HG03520 (cell line): ENCODE data around the gene TGM1.

Experiments used
- ATAC-seq: cut with Tn5 transposase; IDR thresholded peaks from one replicate; pipeline ENCODE4 v1.9.1; 2021; ENCODE audit warnings: mild to moderate bottlenecking, moderate library complexity; ENCODE audit not compliant: unreplicated experiment

The TGM1 gene

GRCh38 chr14:24292118-24292807 lies 29.3 kb upstream of the TGM1 start:
- ATAC-seq, result no peak

- no peak for ATAC-seq
Measured at GRCh38 chr14:24291446-24292117, 28.6 kb upstream of the TGM1 start.

DNA sequence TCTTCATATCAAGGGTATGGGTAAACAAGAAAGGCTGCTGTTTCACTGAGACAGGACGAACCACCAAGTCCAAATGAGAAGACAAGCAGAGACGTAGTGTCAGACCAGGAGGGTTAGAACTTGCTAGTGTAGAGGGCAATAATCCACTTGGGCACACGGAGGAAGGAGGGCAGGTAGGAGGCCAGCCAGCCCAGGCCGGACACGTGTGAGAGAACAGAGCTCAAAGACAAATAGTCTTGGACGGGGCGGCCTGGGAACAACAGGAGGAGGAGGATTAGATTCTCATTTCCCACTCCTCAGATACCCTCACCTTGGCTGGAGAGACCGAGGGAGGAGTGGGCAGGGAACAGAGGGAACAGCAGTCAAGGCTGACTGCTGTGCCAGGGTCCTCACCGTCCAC lies 27.8 kb upstream of the TGM1 start:
- no peak for ATAC-seq

- no peak for ATAC-seq
Measured at GRCh38 chr14:24289649-24290280, 26.8 kb upstream of the TGM1 start.

DNA sequence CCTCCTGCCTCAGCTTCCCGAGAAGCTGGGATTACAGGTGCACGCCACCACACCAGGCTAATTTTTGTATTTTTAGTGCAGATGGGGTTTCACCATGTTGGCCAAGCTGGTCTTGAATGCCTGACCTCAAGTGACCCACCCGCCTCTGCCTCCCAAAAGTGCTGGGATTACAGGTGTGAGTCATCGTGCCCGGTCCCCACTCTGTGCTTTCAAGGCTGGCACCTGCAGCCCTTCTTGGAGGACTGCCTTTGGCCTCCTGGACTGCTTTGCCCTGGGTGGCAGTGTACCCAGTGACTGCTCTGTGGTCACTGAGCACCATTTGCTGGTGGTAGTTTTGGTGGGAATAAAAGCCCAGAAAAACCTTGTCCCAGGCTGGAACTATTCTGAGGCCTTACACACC lies 24.0 kb upstream of the TGM1 start:
- no peak for ATAC-seq

DNA sequence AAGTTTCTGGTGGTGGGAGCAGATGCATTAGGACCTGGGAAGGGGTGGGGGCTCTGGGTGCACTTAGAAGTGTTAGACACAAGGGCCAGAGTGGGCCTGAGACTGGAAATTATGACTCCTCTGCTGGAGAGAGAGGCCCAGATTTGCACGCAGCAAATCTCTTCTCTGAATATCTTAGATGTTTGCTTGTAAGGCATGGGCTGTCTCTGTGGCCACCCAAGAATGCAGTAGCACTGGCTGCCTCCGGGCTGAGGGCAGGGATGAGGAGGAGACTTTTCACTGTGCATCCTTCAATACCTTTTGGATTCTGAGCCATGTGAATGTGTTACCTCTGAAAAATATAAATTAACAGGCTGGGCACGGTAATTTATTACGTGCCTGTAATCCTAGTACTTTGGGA lies 22.4 kb upstream of the TGM1 start:
- ATAC-seq, result no peak

DNA sequence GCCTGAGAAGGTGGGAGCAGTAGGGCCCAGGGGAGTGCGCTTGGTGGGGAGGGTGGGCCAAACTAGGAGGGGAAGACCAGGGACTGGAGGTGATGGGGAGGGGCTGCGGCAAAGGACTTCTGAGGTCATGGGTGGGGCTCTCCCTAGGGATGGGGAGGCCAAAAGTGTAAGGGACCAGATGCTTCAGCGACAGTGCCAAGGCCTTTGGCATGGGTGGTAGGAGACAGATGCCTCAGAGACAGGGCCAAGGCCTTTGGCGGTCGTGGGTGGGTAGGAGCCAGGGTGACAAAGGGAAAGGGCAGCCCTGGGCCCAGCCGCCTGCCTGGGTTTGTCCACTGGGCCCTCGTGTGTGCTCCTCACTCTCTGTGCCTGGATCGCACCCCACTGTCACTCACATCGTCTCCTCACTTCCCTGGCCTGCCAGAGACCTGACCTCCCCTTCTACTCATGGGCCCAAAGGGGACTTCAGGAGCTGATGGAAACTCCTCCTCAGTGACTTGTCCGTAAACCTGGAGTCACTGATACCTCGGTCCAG lies 21.6 kb upstream of the TGM1 start:
- no peak for ATAC-seq

DNA sequence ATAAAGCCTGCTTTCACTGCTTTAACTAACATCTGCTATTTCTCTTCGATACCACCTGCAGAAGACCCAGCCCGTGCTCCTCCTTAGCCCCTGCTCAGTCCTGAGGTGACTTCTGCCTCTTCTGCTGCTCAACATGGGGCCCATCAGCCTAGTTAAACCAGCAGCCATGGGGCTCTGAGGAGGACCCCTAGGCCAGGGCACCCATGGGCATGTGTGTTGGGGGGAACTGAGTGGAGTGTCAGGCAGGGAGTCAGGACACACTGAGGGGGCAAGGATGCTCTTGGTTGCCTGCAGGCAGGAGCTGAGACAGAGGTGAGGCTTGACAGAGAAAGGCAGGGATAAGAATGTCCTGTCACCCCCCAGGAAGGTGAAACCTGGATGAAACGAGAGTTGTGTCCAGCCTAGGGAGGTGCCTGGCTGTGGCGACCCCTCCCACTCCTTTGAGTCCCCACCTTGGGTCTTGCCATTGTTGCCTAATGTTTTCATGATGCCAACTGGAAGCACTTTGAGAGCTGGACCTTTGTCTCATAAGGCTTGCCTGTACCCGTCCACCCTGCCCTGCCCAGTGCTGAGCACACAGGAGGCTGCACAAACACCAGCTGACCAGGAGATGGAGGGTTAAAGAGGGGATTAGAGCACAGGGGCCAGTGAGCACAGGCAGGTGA lies 21.0 kb upstream of the TGM1 start:
- ATAC-seq, result no peak

GRCh38 chr14:24282736-24283135 lies 19.8 kb upstream of the TGM1 start:
- no peak for ATAC-seq

DNA sequence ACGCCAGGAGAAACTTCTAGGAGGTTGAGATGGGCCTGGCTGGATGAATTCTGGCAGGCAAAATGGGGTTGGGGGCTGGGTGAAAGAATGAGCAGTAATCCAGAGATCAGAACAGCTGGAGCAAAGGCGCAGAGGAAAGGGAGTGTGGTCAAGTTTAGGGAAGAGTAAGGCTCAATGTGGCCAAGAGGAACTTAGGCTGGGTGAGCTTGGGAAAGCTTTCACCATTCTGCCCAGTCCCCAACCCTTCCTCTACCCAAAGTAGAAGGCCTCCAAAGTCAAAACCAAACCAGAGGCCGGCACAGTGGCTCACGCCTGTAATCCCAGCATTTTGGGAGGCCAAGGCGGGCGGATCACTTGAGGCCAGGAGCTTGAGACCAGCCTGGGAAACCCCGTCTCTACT lies 18.7 kb upstream of the TGM1 start:
- no peak for ATAC-seq

- ATAC-seq, result no peak
Measured at GRCh38 chr14:24280797-24281460, 18.0 kb upstream of the TGM1 start.

DNA sequence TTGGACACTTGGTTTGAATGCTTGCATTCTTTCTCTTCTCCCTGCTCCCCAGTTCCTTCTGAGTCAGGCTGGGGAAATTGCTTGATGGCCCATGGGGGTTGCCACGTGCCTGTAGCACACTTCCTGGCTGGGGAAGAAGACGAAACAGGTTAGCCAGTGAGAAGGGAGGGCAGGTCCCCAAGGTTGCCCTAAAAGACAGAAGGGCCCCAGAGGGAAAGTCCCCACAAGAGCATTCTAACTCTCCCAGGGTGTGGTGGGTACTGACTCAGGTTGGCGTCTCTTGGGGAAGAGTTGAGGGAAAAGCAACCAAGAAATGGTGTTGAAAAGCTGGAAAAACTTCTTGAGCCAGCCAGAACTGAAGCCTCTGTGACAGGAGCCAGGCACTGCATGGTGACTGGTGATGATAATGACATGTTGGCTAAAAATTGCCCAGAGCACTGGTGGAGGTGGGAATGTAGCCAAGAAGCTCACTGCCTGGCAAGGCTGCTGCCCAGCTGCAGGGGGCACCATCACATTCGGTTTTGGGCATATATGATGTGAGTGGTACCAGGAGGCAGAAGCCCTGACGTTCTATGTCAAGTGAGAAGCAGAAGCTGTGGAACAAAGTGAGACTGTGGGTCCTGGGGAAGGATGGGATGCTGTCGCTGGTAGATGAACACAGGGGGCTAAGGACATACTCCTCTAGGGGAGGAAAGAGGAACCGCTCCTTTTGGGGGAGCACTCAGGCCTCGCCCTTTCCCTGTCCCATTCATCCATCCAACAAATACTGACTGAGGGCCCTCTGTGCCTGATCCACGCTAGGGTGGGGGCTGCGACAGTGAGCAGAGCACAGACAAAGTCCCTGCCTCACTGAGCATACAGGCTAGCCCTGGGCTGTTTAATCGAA lies 16.6 kb upstream of the TGM1 start:
- ATAC-seq, result no peak

GRCh38 chr14:24278424-24278823 lies 15.4 kb upstream of the TGM1 start:
- no peak for ATAC-seq

GRCh38 chr14:24277606-24278321 lies 14.8 kb upstream of the TGM1 start:
- ATAC-seq, result no peak

DNA sequence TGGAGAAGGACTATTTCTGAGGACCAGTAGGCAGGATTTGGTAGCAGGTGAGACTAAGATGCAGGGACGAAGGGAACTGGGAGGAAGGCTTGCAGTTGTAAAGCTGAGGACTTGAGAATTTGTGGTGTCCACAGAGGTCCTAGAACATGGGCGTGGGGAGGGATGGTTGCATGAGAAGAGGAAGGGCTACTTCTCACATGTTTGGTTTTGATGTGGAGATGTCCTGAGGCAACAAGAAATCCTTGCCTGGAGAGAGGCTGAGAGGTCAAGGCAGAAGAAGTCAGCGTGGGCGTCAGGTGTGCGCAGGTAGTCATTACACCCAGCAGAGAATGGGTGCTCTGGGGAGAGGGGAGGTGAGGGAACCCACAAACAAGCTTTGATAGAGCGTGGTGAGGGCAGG lies 14.1 kb upstream of the TGM1 start:
- no peak for ATAC-seq

DNA sequence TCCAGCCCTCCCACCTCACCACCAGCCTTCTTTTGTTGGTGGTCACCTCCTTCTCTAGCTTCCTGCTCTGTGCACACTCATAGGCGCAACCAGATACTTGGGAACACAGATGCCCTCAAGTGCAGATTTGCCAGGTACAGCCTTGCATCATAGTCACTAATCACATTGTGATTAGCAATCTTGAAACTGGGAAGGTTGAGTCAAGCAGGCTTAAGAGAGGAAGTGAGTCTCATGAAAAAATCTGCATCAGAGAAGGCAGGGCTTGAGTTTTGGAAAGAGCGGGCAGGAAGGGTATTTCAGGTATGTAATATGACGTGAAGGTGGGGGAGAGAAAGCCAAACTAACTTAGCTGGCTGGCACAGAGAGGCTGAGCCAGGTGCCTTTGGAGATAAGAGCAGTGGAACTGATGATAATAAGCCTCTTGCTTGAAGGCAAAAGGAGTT lies 11.1 kb upstream of the TGM1 start:
- ATAC-seq, result peak; percentile 31

DNA sequence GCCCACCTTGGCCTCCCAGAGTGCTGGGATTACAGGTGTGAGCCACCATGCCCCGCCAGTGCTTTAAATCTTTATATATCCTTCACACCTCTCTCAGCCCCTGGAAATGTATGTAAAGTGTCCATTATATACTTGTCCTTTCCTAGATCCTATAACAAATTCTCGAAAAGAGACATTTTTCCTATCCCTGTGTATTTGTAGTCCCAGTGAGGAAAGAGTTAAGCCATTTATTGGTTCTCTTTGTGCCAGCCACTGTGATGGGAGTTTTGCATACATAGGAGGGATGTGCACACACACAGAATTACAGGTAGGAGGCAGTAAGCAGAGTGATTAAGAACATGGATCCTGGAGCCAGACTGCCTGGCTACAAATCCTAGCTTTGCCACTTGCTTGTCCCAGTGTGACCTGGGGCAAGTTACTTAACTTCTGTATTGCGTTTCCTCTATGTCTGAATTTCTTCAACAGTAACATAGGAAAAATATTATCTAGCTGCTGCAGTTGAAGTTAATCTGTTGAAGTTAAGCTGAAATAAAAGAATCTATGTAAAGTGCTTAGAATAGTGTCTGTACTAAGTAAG lies 10.5 kb upstream of the TGM1 start:
- ATAC-seq, result no peak

GRCh38 chr14:24272467-24272866 lies 9.5 kb upstream of the TGM1 start:
- no peak for ATAC-seq

DNA sequence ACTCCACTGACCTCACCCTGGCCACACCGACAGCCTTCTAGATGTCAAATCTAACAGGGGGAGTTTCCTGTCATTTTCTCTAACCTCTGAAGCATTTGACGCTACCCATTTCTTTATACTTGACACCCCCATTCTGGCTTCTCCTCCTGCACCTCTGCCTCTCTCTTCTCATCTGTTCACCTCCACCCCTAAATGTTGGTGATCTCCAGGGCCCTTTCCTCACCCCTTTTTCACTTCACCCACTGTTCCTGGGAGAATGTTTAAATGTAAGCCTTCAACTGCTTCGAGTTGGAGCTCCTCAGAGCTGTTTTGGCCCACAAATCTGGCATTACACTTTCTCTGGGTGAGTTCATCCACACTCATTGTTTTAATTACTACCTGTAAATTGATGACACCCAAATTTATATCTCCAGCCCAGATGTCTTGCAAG lies 8.9 kb upstream of the TGM1 start:
- no peak for ATAC-seq
